OCI-M2 (cell line): ENCODE data around the gene MYD88.
"Not testable (repeated sequence)": the region's sequence is repeated elsewhere in the genome, so short reads cannot be mapped to it uniquely, and the experiment has no call there.

ENCODE experiments used
- DNase-seq: peaks from one replicate; lab custom pipeline; 2025; ENCODE audit not compliant: unreplicated experiment; lab: John Stamatoyannopoulos, UW

Gene MYD88

GRCh38 chr3:38141173-38141951 is 2.9 kb downstream of the MYD88 start:
- no peak for DNase-seq

DNA sequence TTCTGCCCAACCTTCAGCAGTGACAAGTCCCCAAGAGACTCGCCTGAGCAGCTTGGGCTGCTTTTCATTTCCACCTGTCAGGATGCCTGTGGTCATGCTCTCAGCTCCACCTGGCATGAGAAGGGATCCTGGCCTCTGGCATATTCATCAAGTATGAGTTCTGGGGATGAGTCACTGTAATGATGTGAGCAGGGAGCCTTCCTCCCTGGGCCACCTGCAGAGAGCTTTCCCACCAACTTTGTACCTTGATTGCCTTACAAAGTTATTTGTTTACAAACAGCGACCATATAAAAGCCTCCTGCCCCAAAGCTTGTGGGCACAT is 3.5 kb downstream of the MYD88 start:
- DNase-seq: no peak

- no peak for DNase-seq
Measured at GRCh38 chr3:38142959-38143358, 4.5 kb downstream of the MYD88 start.

DNA sequence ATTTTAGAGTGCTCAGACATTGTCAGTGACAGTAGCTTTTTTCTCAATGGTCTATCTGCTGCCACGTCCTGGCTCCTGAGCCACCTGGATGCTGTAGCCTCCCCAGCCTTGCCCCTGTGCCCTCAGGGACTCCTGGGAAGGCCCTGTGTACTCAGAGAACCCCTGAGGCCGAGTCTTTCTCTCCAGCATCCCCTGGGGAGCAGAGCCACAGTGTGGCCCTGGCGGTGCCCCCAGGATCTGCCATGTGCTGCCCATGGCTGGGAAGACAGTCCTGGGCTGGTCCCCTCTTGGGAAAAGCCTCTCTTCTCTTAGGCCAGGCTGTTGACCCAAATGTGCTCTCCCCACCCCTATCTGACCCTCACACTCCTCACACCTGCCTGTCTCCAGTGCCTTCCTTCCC is 5.0 kb downstream of the MYD88 start:
- DNase-seq: no peak

- DNase-seq: no peak
Measured at GRCh38 chr3:38146504-38146903, 8.0 kb downstream of the MYD88 start.

DNA sequence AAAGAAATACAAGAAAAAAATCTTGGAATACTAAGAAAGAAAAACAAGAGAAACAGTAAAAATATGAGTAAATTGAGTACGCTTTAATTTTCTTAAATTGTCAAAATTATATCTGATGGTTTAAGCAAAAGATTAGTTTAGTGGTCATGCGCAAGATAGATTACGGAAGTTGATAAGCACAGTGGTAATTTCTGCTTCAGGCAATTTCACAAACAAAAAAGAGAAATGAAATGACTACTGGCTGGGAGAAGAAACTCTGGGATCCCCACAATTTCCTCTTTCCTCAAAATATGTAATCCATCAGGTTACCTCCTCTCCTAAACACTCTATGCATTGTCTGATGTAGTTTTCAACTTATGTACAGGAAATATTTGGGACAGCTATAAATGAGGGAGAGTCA is 9.0 kb downstream of the MYD88 start:
- no peak for DNase-seq

DNA sequence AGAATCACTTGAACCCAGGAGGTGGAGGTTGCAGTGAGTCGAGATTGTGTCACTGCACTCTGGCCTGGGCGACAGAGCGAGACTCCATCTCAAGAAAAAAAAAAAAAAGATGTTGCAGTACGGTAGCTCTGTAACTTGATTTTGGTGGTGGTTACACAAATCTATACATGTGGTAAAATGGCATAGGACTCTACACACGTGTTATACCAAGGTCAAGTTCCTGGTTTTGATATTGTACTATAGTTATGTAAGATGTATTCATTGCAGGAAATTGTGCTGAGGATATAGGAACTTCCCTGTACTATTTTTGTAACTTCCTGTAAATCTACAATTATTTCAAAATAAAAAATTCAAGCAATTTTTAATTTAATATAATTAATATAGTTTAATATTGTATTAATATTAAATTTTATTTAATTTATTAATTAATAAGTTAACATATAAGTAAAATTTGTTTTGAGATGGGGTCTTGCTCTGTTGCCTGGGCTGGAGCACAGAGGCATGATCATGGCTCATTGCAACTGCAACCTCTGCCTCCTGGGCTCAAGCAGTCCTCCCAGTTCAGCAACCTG is 9.9 kb downstream of the MYD88 start:
- DNase-seq: no peak

- DNase-seq: no peak
Measured at GRCh38 chr3:38149708-38150107, 11.2 kb downstream of the MYD88 start.

- no peak for DNase-seq
Measured at GRCh38 chr3:38150780-38151528, 12.5 kb downstream of the MYD88 start.

DNA sequence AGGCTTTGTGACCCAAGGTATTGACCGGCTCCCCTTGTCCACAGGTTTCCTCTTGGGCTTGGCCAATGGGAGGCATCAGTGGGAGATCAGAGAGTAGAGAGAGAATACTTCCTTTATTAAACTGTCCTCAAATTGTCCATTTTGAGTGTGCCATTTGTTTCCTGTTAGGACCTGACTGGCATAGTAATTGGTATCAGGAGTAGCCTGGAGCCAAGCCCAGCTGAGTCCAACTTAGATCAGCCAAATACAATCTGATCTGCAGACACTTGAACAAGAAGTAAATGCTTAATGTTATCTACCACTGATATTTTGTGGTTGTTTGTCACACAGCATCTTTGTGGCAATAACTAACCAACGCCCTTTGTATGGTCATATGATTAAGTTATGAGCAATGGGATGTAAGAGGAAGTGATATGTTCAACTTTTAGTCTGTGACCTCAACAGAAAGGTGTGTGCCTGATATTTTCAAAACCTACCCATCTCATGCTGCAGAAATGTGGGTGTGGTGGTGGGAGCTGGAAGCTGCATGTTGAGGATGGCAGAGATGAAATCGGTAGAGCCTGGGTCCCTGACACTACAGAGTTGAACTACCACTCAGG is 13.3 kb downstream of the MYD88 start:
- DNase-seq: no peak

GRCh38 chr3:38152609-38153008 is 14.1 kb downstream of the MYD88 start:
- no peak for DNase-seq

DNA sequence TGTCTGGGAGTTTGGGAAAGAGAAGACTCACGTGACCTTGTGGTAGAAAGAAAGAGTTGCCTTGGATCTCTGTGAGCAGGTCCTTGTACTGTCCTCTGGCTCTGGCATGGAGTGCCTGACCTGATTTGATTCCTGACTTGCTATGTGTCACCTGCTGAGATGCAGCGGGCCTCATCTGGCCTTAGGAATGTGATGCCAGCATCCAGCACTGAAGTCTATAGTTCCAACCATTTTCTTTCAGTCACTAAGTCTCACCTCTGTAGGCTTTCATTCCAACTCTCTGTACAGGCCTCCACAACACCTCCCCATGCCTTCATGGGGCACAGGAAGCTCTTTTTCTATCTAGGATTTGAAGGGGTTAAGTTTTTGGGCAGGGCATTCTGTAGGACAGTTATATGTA is 14.8 kb downstream of the MYD88 start:
- no peak for DNase-seq

GRCh38 chr3:38154033-38154494 is 15.6 kb downstream of the MYD88 start:
- no peak for DNase-seq

DNA sequence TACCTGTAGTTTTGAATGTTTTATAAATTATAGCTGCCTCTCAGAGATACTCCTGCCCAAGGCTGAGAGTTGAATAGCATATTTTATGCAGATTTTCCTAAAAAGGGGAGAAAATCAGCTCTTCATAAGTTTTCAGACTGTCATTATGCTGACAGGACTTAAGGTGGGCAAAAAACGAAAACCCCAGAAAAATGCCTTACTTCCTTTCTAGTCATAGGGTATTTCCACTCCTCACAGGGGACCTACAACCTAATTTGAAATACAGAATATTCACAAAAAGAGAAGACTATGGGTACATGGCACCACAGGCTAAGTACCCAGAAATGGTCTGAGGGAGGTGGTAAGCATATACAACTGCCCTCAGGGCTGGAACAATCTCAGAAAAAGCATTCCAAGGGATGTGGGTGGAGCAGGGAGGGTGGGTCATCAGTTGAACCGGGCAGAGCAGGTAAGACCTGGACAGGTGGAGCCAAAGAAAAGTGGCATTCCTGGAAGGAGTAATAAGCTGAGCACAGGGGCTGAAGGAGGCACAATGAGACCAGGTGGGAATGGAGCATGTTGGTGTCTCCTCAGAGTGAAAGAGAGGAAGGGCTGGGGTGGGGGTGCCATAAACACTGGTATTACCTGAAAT is 16.3 kb downstream of the MYD88 start:
- DNase-seq: no peak

DNA sequence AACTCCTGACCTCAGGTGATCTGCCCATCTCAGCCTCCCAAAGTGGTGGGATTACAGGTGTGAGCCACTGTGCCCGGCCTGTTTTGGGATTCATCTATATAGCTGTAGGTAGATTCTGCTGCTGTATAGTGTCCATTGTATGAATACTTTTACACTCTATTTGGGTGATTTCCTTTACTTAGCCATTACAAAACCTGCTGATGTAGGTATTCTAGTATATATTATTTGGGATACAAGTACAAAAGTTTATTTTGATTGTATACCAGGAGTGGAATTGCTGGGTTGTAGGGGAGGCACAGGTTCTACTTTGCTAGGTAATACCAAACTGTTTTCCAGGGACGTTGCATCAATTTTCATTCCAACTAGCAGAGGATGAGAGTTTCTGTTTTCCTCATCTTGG is 17.4 kb downstream of the MYD88 start:
- no peak for DNase-seq

GRCh38 chr3:38157117-38157516 is 18.7 kb downstream of the MYD88 start:
- DNase-seq: no peak

DNA sequence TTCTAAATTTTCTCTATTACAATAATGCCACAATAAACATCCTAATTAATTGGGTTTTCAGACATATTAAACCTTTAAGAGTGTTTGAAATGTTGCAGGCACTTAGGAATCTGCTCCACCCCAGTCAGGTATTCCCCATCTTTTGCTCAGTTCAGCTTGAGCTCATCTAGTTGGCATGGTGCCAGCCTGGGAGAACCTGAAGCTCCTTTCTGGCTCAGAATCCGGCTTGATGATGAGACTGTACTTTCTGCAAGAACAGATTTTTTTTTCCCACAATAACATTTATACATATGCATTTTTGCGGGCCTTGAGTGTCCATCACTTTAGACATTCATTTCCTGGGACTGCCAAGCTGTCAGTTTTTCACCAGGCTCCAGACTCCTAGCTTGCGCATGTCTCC is 19.1 kb downstream of the MYD88 start:
- DNase-seq: no peak

GRCh38 chr3:38158472-38158871 is 20.0 kb downstream of the MYD88 start:
- no peak for DNase-seq

DNA sequence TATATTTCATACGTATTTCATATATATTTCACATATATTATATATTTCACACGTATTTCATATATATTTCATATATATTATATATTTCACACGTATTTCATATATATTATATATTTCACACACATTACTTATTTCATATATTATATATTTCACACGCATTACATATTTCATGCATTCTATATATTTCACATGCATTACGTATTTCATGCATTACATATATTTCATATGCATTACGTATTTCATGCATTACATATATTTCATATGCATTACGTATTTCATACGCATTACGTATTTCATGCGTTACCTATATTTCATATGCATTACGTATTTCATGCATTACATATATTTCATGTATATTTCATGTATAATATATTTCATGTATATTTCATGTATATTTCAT is 22.2 kb downstream of the MYD88 start:
- DNase-seq: not testable (repeated sequence)

DNA sequence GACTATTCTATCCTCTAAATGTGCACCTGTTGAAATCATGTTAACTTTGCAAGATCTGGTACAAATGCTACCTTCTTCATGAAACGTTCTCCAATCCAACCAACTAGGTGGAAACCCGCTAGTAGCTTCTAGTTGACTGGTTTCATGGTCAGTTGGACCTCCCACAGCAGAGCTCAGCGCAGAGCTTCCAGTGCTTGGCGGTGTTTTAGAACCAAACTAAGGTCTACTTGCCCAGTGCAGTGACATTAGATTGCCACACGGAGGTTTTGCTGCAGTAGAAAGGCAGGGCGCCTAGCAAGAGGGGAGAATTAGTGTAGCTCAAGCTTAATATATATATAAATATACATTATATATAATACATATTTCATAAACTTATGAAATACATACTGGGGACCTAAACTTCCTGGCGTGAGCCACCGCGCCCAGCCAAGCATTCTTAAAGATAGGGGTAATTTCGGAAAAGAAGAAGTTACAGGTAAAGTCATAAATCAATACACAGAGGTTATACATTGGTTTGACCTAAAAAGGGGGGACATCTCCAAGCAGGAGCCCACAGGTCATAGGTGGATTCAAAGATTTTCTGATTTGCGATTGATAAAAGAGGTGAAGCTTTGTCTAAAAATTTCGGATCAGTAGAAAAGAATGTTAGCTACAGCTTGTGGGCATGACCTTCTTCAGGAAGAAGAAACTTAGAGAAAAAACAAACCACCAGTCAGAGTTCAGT is 24.8 kb downstream of the MYD88 start:
- DNase-seq: no peak
